Mesenchymal stem cell (in vitro differentiated cells and primary cell): ENCODE results near the gene DHCR24.

Experiments
- DNase-seq: peaks from one replicate; pipeline ENCODE4 v3.0.0-alpha.2; 2013
- H2AFZ ChIP-seq: one replicate; pipeline ENCODE4 v1.6.1; 2013; ENCODE audit warnings: low read depth, mild to moderate bottlenecking, control low read depth, inconsistent platforms, low read length, moderate library complexity
- H2AK5ac ChIP-seq: 2 replicates; pipeline ENCODE4 v1.6.1; 2013; ENCODE audit warnings: low read length, moderate library complexity, mild to moderate bottlenecking, inconsistent platforms; ENCODE audit not compliant: severe bottlenecking
- H2BK120ac ChIP-seq: one replicate; pipeline ENCODE4 v1.6.1; 2013; ENCODE audit warnings: low read depth, mild to moderate bottlenecking, inconsistent platforms, low read length, moderate library complexity
- H2BK12ac ChIP-seq, 2 experiments: one replicate each; pipeline ENCODE4 v1.6.1; 2013; ENCODE audit warnings: inconsistent platforms in 2 of 2, low read length in 2 of 2, mild to moderate bottlenecking in 2 of 2, moderate library complexity in 2 of 2, control low read depth in 1 of 2
- H2BK15ac ChIP-seq: one replicate; pipeline ENCODE4 v1.6.1; 2013; ENCODE audit warnings: mild to moderate bottlenecking, low read depth, inconsistent platforms; ENCODE audit not compliant: poor library complexity, severe bottlenecking
- H2BK5ac ChIP-seq: 2 replicates; pipeline ENCODE4 v1.6.1; 2013; ENCODE audit warnings: low read depth, mild to moderate bottlenecking, low read length, control low read depth, inconsistent platforms; ENCODE audit not compliant: poor library complexity, severe bottlenecking
- H3K14ac ChIP-seq, 2 experiments: one replicate each; pipeline ENCODE4 v1.6.1; 2013; ENCODE audit warnings: inconsistent platforms in 2 of 2, low read length in 2 of 2, control low read depth in 1 of 2, mild to moderate bottlenecking in 1 of 2, moderate library complexity in 1 of 2
- H3K18ac ChIP-seq, 2 experiments: one replicate each; pipeline ENCODE4 v1.6.1; 2013; ENCODE audit warnings: inconsistent platforms in 2 of 2, low read length in 2 of 2, control low read depth in 1 of 2, low read depth in 1 of 2, mild to moderate bottlenecking in 1 of 2
- H3K23ac ChIP-seq, 2 experiments: one replicate each; pipeline ENCODE4 v1.6.1; 2013; ENCODE audit warnings: inconsistent platforms in 2 of 2, low read length in 2 of 2, mild to moderate bottlenecking in 2 of 2, moderate library complexity in 2 of 2, control low read depth in 1 of 2
- H3K27ac ChIP-seq: 2 replicates; pipeline ENCODE4 v1.5.1; 2013; ENCODE audit warnings: mild to moderate bottlenecking, moderate library complexity, low read length, control low read depth, inconsistent platforms; ENCODE audit not compliant: poor library complexity, severe bottlenecking
- H3K27me3 ChIP-seq, 2 experiments: 2 replicates each; pipeline versions ENCODE4 v1.6.1 to v1.7.0; 2013; ENCODE audit warnings: low read length in 2 of 2, mild to moderate bottlenecking in 2 of 2, moderate library complexity in 2 of 2, control low read depth in 1 of 2, inconsistent platforms in 1 of 2; ENCODE audit not compliant: control insufficient read depth in 1 of 2, insufficient read depth in 1 of 2
- H3K36me3 ChIP-seq, 2 experiments: 2 replicates each; pipeline versions ENCODE4 v1.6.1 to v1.7.0; 2013; ENCODE audit warnings: low read length in 2 of 2, control low read depth in 1 of 2, inconsistent platforms in 1 of 2, low read depth in 1 of 2, mild to moderate bottlenecking in 1 of 2; ENCODE audit not compliant: insufficient read depth in 2 of 2, control insufficient read depth in 1 of 2
- H3K4ac ChIP-seq, 2 experiments: one replicate each; pipeline ENCODE4 v1.6.1; 2013; ENCODE audit warnings: inconsistent platforms in 2 of 2, low read length in 2 of 2, mild to moderate bottlenecking in 2 of 2, moderate library complexity in 2 of 2, control low read depth in 1 of 2, low read depth in 1 of 2
- H3K4me1 ChIP-seq: 2 replicates; pipeline ENCODE4 v1.6.1; 2013; ENCODE audit warnings: low read depth, low read length, control low read depth; ENCODE audit not compliant: control insufficient read depth, insufficient read depth
- H3K4me2 ChIP-seq: 2 replicates; pipeline ENCODE4 v1.6.1; 2013; ENCODE audit warnings: low read length, mild to moderate bottlenecking, inconsistent platforms; ENCODE audit not compliant: poor library complexity, severe bottlenecking
- H3K4me3 ChIP-seq, 2 experiments: 2 replicates each; pipeline versions ENCODE4 v1.5.1 to v1.7.0; 2013; ENCODE audit warnings: low read length in 2 of 2, mild to moderate bottlenecking in 2 of 2, control low read depth in 1 of 2, low read depth in 1 of 2; ENCODE audit not compliant: insufficient read depth in 1 of 2
- H3K79me1 ChIP-seq: replicated peaks from 2 replicates; pipeline ENCODE4 v1.6.1; 2013; ENCODE audit warnings: mild to moderate bottlenecking, control low read depth, low read length, inconsistent platforms; ENCODE audit not compliant: poor library complexity, severe bottlenecking
- H3K9ac ChIP-seq: 2 replicates; pipeline ENCODE4 v1.7.0; 2013; ENCODE audit warnings: mild to moderate bottlenecking, low read length, moderate library complexity
- H3K9me3 ChIP-seq: 2 replicates; pipeline ENCODE4 v1.7.0; 2013; ENCODE audit warnings: mild to moderate bottlenecking, low read length; ENCODE audit not compliant: control insufficient read depth
- H4K8ac ChIP-seq: one replicate; pipeline ENCODE4 v1.6.1; 2013; ENCODE audit warnings: inconsistent platforms, mild to moderate bottlenecking, low read length, moderate library complexity
- H4K91ac ChIP-seq: one replicate; pipeline ENCODE4 v1.6.1; 2013; ENCODE audit warnings: mild to moderate bottlenecking, low read length, inconsistent platforms
- WGBS: methylation state at CpG from one replicate; pipeline ENCODE4 v1.1.7; 2013; ENCODE audit warnings: mixed read lengths; 5-methylcytosine and 5-hydroxymethylcytosine counted together

DHCR24 gene

GRCh38 chr1:54851936-54852524, 35.0 kb downstream of the DHCR24 start:
- Histone ChIP-seq H3K9me3 (no peaks in the 10 kb centered on the region), H3K4ac (no peak overlapping the region), H2BK12ac (no peak overlapping the region), H3K14ac (no peak overlapping the region), H2BK15ac (no peak overlapping the region), H2BK120ac (no peak overlapping the region), H3K27me3 (no peaks in the 10 kb centered on the region), H3K4me3 (no peak overlapping the region), H3K36me3 (peaks cover 54 to 72% of the 10 kb centered on the region in 2 experiments), H3K4me1 (peaks cover 56% of the 10 kb centered on the region), H4K8ac (no peak overlapping the region), H4K91ac (no peak overlapping the region), H3K27ac (peak overlapping the region; percentile 67), H2AK5ac (peak overlapping the region; percentile 11), H3K79me1 (peaks cover 25% of the 10 kb centered on the region), H3K18ac (no peak overlapping the region), H2BK5ac (no peak overlapping the region), H2AFZ (no peak overlapping the region), H3K23ac (no peak overlapping the region), H3K9ac (no peak overlapping the region), H3K4me2 (no peak overlapping the region)
- no peak for DNase-seq
- 95% methylated on average over 16 of the region's 17 CpGs for WGBS

DNA sequence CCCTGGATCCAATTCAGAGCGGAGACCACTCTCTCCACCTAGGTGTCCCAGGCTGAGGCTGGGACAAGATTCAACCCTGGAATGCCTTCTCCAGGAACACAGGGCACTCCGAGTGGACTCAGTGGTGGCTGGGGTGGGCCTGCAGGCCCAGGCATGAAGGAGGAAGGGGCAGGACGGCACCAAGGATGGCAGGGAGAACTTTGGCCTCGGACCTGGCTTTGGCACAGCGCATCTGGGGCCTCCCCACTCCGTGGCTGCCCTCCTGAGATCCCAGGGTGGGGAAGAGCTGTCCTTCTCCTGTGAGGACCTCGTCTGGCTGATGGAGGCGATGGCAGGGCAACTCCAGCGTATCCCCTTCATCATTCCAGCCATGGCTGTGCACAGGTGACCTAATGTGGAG, 35.6 kb downstream of the DHCR24 start:
- Histone ChIP-seq H4K91ac (no peak overlapping the region), H3K79me1 (peaks cover 25% of the 10 kb centered on the region), H2BK12ac (no peak overlapping the region), H3K4ac (no peak overlapping the region), H3K4me3 (peak overlapping the region in 1 of 2 experiments; percentile 8), H3K27me3 (no peaks in the 10 kb centered on the region), H3K14ac (no peak overlapping the region), H2AFZ (no peak overlapping the region), H2AK5ac (peak overlapping the region; percentile 11), H3K36me3 (peaks cover 54 to 77% of the 10 kb centered on the region in 2 experiments), H2BK5ac (no peak overlapping the region), H3K9ac (peak overlapping the region; percentile 66), H3K4me2 (no peak overlapping the region), H3K9me3 (no peaks in the 10 kb centered on the region), H2BK15ac (no peak overlapping the region), H3K23ac (no peak overlapping the region), H3K4me1 (peaks cover 54% of the 10 kb centered on the region), H3K27ac (peak overlapping the region; percentile 67), H2BK120ac (no peak overlapping the region), H4K8ac (no peak overlapping the region), H3K18ac (no peak overlapping the region)
- no peak for DNase-seq
- 96% methylated on average over 9 of the region's 9 CpGs for WGBS

GRCh38 chr1:54850737-54851136, 36.3 kb downstream of the DHCR24 start:
- peak; percentile 94 for DNase-seq
- Histone ChIP-seq H4K91ac (no peak overlapping the region), H2BK5ac (peak overlapping the region; percentile 21), H3K23ac (no peak overlapping the region), H3K27ac (peak overlapping the region; percentile 67), H3K4me3 (peak overlapping the region in 1 of 2 experiments; percentile 5), H3K9me3 (no peaks in the 10 kb centered on the region), H2BK12ac (no peak overlapping the region), H2BK120ac (no peak overlapping the region), H3K4me1 (peaks cover 50% of the 10 kb centered on the region), H2AFZ (no peak overlapping the region), H2BK15ac (no peak overlapping the region), H3K79me1 (peaks cover 23% of the 10 kb centered on the region), H3K14ac (no peak overlapping the region), H3K4ac (no peak overlapping the region), H3K18ac (no peak overlapping the region), H3K4me2 (no peak overlapping the region), H4K8ac (no peak overlapping the region), H3K36me3 (peaks cover 56 to 75% of the 10 kb centered on the region in 2 experiments), H3K9ac (peak overlapping the region; percentile 66), H3K27me3 (no peaks in the 10 kb centered on the region), H2AK5ac (peak overlapping the region; percentile 41)
- 81% methylated on average over 9 of the region's 9 CpGs for WGBS

DNA sequence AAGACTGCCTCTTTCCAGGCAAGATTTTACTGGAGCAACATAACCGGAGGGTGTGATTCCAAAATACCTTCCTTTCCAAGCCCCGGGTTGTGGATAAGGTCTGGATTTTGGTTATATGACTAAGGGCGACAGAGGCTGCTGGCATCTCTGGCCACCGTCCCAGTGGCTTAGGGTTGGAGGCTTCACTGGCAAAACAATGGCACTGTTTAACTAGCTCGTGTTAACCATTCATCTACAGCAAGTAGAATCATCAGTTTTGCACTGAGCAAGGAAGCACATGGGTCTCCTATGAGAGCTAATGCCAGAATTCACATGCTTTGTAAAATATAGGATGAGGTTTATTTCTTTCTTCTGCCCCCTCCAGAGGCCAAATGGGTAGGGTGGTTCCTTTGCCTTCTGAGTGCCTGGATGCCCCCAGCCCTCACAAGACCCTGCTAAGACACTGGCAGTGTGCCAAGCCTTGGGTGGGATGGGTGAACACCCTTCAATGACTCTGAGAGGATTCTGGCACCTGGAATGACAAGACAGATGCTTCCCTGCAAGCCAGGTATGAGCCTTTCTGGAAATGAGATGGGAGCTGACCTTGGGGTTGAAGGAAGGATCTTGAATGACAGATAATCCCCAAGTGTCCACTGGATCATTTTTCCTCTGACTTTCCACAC, 36.8 kb downstream of the DHCR24 start:
- Histone ChIP-seq H3K36me3 (peaks cover 53 to 72% of the 10 kb centered on the region in 2 experiments), H4K91ac (no peak overlapping the region), H3K4ac (no peak overlapping the region), H2BK12ac (no peak overlapping the region), H3K4me2 (peak overlapping the region; percentile 7), H2AFZ (no peak overlapping the region), H3K14ac (no peak overlapping the region), H3K79me1 (peaks cover 20% of the 10 kb centered on the region), H3K27ac (peak overlapping the region; percentile 67), H3K4me3 (peak overlapping the region in 1 of 2 experiments; percentile 5), H4K8ac (no peak overlapping the region), H3K23ac (no peak overlapping the region), H3K4me1 (peaks cover 48% of the 10 kb centered on the region), H3K9me3 (no peaks in the 10 kb centered on the region), H2BK15ac (no peak overlapping the region), H2AK5ac (peak overlapping the region; percentile 16), H2BK120ac (no peak overlapping the region), H3K9ac (peak overlapping the region; percentile 32), H2BK5ac (peak overlapping the region; percentile 21), H3K18ac (no peak overlapping the region), H3K27me3 (no peaks in the 10 kb centered on the region)
- no peak for DNase-seq
- WGBS = 95% methylated on average over 5 of the region's 5 CpGs
